ENCODE measurements around the gene NPFFR1.

The NPFFR1 gene

GRCh38 chr10:70328018-70328417 is 44.2 kb upstream of the NPFFR1 start:
- no peak for TF ChIP-seq CTCF (IDR thresholded peaks at IDR 0.05; ENCODE audit: low read depth, low read length)
- H3K4me3 ChIP-seq (ENCODE audit: low read depth, low read length) = no peak overlapping the region

DNA sequence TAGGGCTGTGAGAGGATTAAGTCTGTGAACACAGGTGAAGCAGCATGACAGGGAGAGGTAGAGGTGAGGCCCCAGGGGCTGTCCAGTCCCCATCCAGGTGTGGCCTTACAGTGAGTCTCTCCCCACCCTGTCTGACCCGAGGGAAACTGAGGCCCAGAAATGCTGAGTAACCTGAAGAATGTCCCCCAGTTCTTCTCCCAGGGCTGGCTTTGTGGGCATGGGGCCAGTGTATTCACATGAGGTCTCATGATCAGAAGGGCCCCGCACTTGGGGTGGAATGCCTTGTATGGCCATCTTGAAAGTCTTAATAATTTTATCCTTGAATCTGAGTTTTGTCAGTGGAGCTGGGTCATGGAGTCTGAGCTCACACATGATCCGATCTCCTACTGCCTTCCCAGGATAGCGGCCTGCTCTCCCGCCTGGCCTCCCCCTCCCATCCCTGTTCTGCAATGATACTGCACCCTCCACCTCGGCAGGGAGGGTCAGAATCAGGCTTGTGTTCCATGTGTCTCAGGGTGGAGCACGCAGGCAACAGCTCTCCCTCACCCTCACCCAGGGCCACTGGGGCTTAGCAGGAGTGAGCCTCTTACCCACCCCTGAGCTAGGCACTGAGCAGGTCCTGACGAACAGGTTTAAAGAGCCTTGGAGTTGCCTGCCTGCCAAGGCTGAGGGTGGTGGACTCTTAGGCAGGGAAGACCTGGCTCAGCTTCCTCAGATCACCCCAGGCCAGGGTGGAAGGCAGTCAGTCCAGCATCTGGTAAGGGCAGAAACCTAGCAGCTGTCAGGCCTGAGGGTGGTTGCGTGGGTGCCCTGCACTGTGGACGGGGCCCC is 41.4 kb upstream of the NPFFR1 start:
- H3K4me3 ChIP-seq (ENCODE audit: low read depth, low read length) = no peak overlapping the region
- TF ChIP-seq CTCF (IDR thresholded peaks at IDR 0.05; ENCODE audit: low read depth, low read length) = no peak

DNA sequence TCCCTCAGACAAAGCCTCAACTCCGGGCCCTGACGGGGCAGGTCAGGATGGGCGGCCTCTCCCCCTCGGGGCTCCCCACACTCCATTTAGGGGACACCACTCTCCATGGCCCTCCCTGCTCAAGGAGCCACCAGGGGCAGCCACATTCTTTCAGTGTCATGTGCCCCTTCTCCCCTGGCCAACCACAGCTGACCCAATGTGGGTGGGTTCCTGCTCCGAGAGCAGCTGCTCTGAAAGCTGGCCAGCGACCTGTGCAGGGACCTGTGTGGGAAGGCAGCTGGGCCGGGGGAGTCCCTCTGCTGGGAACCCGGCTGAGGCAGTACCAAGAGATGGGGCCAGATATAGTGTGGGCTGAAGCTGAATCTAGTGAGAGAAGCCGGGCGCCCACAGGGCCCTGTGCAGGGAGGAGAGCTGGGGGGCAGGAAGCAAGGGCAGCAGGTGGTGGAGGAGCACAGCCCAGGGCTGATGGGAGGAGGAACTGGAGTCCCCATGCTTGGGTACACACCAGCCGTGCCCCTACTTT is 40.6 kb upstream of the NPFFR1 start:
- TF ChIP-seq CTCF (IDR thresholded peaks at IDR 0.05; ENCODE audit: low read depth, low read length) = no peak
- no peak overlapping the region for H3K4me3 ChIP-seq (ENCODE audit: low read depth, low read length)

- no peak for TF ChIP-seq CTCF (IDR thresholded peaks at IDR 0.05; ENCODE audit: low read depth, low read length)
- no peak overlapping the region for H3K4me3 ChIP-seq (ENCODE audit: low read depth, low read length)
These were observed 40.0 kb upstream of the NPFFR1 start for GRCh38 chr10:70323697-70324338.

- no peak overlapping the region for H3K4me3 ChIP-seq (ENCODE audit: low read depth, low read length)
- no peak for TF ChIP-seq CTCF (IDR thresholded peaks at IDR 0.05; ENCODE audit: low read depth, low read length)
These were observed 39.4 kb upstream of the NPFFR1 start for GRCh38 chr10:70323138-70323696.

DNA sequence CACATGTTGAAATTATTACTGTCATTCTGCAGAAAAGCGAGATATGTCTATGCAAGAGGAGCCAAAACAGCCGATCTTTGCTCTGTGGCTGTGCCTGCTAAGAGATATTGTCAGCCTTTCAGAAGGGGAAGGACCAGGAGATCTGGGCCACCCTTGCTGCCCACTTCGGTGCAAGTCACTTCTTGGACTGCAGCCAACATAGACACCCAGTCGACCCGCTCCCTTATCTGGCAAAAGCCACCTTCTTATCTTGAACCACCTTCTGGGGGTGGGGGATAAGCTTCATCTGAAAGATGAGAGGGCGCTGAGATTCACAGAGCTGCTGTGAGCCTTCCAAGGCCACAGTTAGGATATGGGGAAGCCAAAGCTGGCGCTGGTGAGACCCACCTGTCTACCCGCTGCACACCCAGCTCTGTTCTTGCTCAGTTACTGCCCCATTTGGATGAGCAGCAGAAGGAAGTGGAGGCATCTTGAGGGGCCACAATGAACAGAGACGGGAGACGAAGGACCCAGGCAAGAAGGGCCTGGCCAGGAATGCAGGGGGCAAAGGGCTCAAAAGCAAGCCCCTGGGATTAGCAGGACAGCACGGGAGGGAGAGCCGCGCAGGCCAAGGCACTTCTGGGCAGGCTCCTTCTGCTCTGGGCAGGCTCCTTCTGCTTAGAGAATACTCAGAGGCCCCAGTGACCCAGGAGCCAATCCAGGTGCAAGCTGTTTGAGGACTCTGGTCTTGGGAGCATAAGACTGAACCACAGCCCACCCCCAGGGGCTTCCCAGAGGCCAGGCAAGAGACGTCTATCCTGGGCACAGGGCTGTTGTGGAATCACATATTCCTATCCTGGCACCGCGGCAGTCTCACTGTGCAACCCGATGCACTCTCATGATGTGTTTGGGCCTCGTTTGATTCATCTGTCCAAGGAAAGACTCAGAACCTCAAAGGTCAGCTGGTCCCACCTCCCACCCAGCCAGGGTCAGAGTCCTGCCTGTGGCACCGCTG is 38.4 kb upstream of the NPFFR1 start:
- no peak for TF ChIP-seq CTCF (IDR thresholded peaks at IDR 0.05; ENCODE audit: low read depth, low read length)
- no peak overlapping the region for H3K4me3 ChIP-seq (ENCODE audit: low read depth, low read length)
